Right atrium auricular region (tissue), 2 donors: ENCODE data around the gene KIF3B. TPM values are rescaled to one million over a fixed set of nuclear protein-coding genes. Genes with fewer than 3 reads are reported as not detected.

Experiments used
- DNase-seq: peaks from one replicate; pipeline ENCODE4 v3.0.0-alpha.2; 2019; ENCODE audit warnings: low spot score
- H3K27ac ChIP-seq, 2 donors: fragments of 200-600 bp; sonication (generic); 1 replicate in 1 of 2; 2 replicates in 1 of 2; pipeline ENCODE4 v1.5.1; 2016 to 2019
- H3K27me3 ChIP-seq, 2 donors: fragments of 200-600 bp; sonication (generic); one replicate each; pipeline versions ENCODE4 v1.5.1 to v1.6.0; 2017 to 2019
- H3K36me3 ChIP-seq: fragments of 200-600 bp; sonication (generic); one replicate; pipeline ENCODE4 v1.5.1; 2016
- H3K4me1 ChIP-seq, 2 donors: fragments of 200-600 bp; sonication (generic); one replicate each; pipeline versions ENCODE4 v1.5.1 to v1.6.0; 2017 to 2019
- H3K4me3 ChIP-seq, 2 donors: fragments of 200-600 bp; sonication (generic); 1 replicate in 1 of 2; 2 replicates in 1 of 2; pipeline ENCODE4 v1.5.1; 2017 to 2019; ENCODE audit warnings: mild to moderate bottlenecking in 1 of 2, moderate library complexity in 1 of 2
- H3K9me3 ChIP-seq, 2 donors: fragments of 200-600 bp; sonication (generic); one replicate each; pipeline ENCODE4 v1.5.1; 2019
- total RNA-seq, 2 donors: library from RNA; depleted of rRNA; stranded (reverse); fragments of >200 nt; gene quantifications; one replicate each; pipeline ENCODE4 v1.1.0, GENCODE V29; 2016
- TF ChIP-seq, protein P1 (sequence below), 2 donors: fragments of 200-600 bp; sonication (generic); IDR thresholded peaks; one replicate each; pipeline ENCODE4 v1.5.1; 2019; ENCODE audit warnings: antibody characterized with exemption in 2 of 2

KIF3B gene
- total RNA-seq, 2 donors from 2014 or later = 10.7 to 16.4 TPM

DNA sequence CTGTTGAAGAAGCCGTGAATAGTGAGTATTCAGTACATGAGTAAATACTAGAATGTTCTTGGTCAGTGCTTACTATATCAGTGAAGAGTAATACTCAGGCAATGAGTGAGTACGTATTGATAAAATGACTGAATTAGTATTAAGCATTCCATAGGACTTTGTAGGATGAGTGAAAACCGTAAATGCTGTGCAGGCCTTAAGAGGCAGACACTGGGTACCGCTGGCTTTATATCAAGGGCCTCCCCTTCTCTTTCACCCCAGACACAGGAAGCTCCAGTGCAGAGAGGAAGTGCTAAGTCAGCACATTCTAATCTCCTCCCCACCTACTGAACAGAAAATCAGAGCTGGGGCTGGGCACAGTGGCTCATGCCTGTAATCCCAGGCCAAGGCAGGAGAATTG, 45.6 kb upstream of the KIF3B start:
- DNase-seq = no peak
- Histone ChIP-seq H3K4me1 (peaks cover 0 to 19% of the 10 kb centered on the region in 2 donors), H3K27me3 (no peaks in the 10 kb centered on the region), H3K4me3 (no peak overlapping the region), H3K9me3 (no peaks in the 10 kb centered on the region), H3K36me3 (peaks cover 68% of the 10 kb centered on the region), H3K27ac (no peak overlapping the region)
- TF ChIP-seq, protein P1, sequence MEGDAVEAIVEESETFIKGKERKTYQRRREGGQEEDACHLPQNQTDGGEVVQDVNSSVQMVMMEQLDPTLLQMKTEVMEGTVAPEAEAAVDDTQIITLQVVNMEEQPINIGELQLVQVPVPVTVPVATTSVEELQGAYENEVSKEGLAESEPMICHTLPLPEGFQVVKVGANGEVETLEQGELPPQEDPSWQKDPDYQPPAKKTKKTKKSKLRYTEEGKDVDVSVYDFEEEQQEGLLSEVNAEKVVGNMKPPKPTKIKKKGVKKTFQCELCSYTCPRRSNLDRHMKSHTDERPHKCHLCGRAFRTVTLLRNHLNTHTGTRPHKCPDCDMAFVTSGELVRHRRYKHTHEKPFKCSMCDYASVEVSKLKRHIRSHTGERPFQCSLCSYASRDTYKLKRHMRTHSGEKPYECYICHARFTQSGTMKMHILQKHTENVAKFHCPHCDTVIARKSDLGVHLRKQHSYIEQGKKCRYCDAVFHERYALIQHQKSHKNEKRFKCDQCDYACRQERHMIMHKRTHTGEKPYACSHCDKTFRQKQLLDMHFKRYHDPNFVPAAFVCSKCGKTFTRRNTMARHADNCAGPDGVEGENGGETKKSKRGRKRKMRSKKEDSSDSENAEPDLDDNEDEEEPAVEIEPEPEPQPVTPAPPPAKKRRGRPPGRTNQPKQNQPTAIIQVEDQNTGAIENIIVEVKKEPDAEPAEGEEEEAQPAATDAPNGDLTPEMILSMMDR (IDR thresholded peaks at IDR 0.05) = no peak

DNA sequence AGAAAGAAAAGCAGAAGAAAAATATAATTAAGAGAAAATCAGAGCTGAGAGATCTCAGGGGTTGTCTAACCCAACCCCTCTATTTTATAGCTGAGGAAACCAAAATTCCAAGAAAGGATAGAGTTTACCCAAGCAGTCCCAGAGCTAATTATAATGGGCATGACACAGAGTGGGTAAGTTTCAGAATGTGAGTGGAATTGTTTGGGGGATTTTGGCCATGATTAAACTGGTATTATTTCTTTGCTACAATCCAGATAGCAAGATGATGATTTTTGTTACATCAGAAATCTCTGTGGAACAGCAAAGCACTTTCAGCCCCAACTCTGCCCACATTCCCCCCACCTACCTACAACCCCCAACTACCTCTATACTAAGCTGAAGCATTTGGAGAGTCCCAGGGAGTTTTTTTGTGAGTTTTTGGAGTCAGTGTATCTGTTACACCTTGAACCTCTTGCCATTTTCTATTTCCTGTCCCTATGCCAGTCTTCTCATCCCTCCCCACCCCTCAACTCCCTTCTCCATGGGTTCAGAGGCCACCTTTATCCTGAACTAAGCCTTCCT, 45.0 kb upstream of the KIF3B start:
- Histone ChIP-seq H3K27ac (no peak overlapping the region), H3K27me3 (no peaks in the 10 kb centered on the region), H3K9me3 (no peaks in the 10 kb centered on the region), H3K36me3 (peaks cover 65% of the 10 kb centered on the region), H3K4me1 (peaks cover 0 to 13% of the 10 kb centered on the region in 2 donors), H3K4me3 (no peak overlapping the region)
- TF ChIP-seq, protein P1 (IDR thresholded peaks at IDR 0.05) = no peak
- no peak for DNase-seq

DNA sequence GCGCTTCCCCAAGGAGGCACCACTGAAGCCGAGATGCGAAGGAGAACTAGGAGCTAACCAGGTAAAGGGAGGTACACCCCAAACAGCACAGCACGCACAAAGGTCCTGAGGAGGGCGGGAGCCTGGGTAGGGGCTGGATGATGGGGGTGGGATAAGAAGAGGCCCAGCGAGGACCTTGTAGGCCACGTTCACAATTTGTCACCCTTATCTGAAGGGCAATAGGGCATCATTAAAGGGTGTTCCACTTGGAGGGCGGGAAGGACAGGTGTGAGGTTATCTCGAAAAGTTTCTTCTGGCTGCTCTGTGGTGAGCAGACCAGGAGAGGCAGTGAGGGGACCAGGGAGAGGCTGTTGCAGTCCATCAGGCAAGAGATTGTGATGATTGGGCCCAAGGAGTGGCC, 44.2 kb upstream of the KIF3B start:
- no peaks in the 10 kb centered on the region for H3K27me3 ChIP-seq
- peaks cover 65% of the 10 kb centered on the region for H3K36me3 ChIP-seq
- TF ChIP-seq, protein P1 (IDR thresholded peaks at IDR 0.05) = no peak
- no peak for DNase-seq
- peaks cover 0 to 4% of the 10 kb centered on the region in 2 donors for H3K4me1 ChIP-seq
- no peak overlapping the region for H3K27ac ChIP-seq
- H3K4me3 ChIP-seq = no peak overlapping the region
- no peaks in the 10 kb centered on the region for H3K9me3 ChIP-seq

DNA sequence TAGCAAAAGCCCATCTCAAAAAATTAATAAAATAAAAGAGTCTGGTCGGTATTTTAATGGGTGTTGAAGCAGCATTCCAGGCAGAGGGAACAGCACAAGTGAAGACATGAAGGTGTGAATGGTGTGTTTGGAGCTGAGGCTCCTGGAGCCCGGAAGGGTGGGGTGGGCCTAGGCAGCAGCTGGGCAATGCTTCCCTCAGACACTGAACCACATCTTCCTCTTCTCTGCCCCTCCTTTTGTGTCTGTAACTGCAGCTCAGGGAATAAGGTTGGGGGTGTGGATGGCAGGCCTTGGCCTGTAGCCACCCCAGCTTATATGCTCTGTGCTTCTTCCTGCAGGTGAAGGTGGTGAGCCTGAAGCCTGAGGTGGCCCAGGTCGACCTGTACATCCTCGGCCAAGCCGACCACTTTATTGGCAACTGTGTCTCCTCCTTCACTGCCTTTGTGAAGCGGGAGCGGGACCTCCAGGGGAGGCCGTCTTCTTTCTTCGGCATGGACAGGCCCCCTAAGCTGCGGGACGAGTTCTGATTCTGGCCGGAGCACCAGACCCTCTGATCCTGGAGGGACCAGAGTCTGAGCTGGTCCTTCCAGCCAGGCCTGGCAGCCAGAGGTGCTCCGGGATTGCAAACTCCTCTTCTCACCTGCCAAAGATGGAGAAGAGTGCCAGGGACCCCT, 43.2 kb upstream of the KIF3B start:
- Histone ChIP-seq H3K4me1 (no peaks in the 10 kb centered on the region), H3K27me3 (no peaks in the 10 kb centered on the region), H3K4me3 (no peak overlapping the region), H3K36me3 (peaks cover 58% of the 10 kb centered on the region), H3K27ac (no peak overlapping the region), H3K9me3 (no peaks in the 10 kb centered on the region)
- no peak for DNase-seq
- TF ChIP-seq, protein P1 (IDR thresholded peaks at IDR 0.05) = no peak

DNA sequence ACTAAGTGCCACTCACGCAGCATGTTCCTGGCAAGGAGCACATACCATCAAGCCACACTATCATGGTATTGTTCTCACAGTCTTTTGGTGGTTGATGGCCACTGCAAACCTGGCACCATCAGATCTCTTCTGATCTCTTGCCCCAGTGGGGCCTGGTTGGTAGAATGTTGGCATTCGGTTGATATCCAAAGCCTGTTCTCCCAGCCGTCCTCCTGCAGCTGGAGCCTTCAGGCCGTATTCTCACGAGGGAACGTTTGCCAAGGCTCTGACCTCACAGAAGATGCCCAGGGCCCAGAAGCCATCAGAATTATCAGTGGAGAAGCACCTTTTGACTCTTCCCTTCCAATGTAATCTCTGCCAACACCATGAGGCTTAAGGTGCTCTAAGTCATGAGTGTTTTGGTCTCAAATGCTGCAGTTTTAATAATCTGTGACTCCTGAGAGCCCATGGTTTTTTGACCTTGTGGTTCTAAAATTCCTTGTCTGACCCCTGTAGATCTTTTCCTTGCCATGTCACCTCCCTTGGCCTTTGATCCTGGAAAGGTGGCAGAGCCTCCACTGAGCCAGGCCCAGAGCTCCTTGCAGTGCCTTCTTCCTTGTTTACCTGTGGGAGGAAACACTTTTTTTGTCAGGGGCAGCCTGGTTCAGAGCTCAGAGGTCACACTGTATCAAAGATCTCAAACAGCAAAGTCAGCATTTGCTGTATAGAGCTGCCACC, 42.0 kb upstream of the KIF3B start:
- Histone ChIP-seq H3K27ac (no peak overlapping the region), H3K36me3 (peaks cover 51% of the 10 kb centered on the region)
- TF ChIP-seq, protein P1 (IDR thresholded peaks at IDR 0.05) = no peak

More for the DNA sequence above, 42.0 kb upstream of the KIF3B start:
- no peaks in the 10 kb centered on the region for H3K27me3 ChIP-seq
- H3K9me3 ChIP-seq = no peaks in the 10 kb centered on the region
- no peak overlapping the region for H3K4me3 ChIP-seq
- no peak for DNase-seq
- no peaks in the 10 kb centered on the region for H3K4me1 ChIP-seq
